ENCODE measurements around the gene GLI2. TPM values are rescaled to one million over a fixed set of nuclear protein-coding genes. Genes with fewer than 3 reads are reported as not detected.

GLI2 gene
- total RNA-seq, 2 experiments from 2014 or later: not detected

DNA sequence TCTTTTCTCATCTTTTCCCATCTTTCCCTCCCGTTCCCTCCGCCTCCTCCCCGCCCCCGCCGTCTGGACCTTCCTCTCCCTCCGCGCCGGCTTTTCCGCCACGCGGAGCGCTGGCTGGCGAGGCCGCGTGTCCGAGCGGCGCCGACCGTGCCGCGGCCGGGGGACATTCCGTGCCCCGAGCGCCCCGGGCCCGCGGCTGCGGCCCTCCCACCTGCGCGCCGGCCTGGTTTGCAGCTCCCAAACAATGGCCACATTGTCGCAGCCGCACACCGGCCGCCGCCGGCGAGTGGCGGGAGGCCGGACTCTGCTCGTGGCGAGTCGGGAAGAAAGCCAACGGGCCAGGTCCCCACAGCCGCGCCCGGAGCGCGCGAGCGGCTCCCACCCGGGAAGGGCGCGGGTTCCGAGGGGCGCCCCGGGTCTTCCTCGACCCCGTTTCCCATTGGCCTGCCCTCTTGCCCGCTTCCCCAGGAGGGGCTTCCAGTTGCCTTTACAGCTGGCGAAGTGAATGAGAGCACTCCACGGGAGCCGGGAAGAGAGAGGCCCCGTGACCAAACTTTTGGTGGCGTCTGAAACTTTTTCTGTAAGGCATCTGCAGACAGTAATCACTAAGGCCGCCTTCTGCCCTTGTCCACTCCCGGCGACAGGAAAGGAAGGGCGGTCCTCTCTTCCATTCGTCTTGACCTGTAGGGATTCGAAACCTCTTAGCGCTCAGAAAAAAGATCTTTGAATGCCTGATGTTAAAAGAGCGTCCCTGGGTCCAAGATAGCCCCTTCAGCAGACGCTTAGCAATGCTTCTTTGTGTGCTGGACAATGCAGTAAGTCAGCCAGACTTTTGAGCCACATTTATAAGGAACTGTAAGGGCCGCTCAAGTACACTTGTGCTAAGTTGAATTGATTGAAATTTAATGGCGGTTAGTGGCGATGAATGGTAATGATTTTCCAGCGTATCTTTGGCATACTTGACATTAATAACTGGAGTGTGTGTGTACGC is 6.2 kb downstream of the GLI2 start:
- no peak overlapping the region for H3K4me2 ChIP-seq (ENCODE audit: low read length)
- CTCF ChIA-PET (ENCODE audit: unreplicated experiment): no interaction called here
- intact Hi-C loops (cut with micrococcal nuclease; ENCODE audit: unreplicated experiment): no loop called here

DNA sequence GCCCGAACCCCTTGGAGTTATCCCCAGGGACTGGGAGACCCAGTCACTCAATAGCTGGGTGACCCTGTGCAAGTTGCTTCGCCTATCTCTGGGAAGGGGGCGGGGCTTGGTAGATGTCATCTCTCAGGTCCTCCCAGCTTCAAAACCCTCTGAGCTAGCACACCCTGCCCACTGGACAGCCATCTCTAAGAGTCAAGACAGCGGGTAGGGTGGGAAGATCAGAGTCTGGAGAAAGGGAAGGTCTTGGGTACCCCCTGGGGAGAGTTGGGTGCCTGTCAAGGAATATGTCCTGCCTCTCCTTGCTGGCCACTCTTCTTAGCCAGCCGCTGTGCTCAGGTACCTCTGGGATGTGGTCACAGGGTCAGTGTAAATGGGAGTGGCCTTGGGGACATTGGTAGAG is 8.0 kb downstream of the GLI2 start:
- ChIA-PET CTCF (ENCODE audit: unreplicated experiment) (no interaction called here), POLR2A (no interaction called here)
- intact Hi-C loops (cut with micrococcal nuclease; ENCODE audit: unreplicated experiment): no loop called here
- no peaks in the 10 kb centered on the region for H3K4me1 ChIP-seq (ENCODE audit: insufficient read depth, low read length, poor library complexity, severe bottlenecking)
- no TSS peak for BruUV-seq (replicated peaks)
- H3K4me2 ChIP-seq (ENCODE audit: low read length): no peak overlapping the region
- DNase-seq (ENCODE audit: low spot score): no peak
- H3K9me2 ChIP-seq (ENCODE audit: insufficient read depth, low read length): no peaks in the 10 kb centered on the region
- TF ChIP-seq EZH2phosphoT487 (IDR thresholded peaks at IDR 0.05; ENCODE audit: borderline replicate concordance, low read depth, low read length): no peak
- TF ChIP-seq CTCF (conservative IDR thresholded peaks at IDR 0.05; ENCODE audit: low read length): no peak
- no peaks in the 10 kb centered on the region for H4K20me1 ChIP-seq (ENCODE audit: insufficient read depth, low read length)
- H2AFZ ChIP-seq (ENCODE audit: low read length): no peak overlapping the region
- H3K4me3 ChIP-seq (ENCODE audit: low read depth, low read length, poor library complexity, severe bottlenecking): no peak overlapping the region
- no peaks in the 10 kb centered on the region for H3K36me3 ChIP-seq (ENCODE audit: insufficient read depth, low read length)
- no peaks in the 10 kb centered on the region for H3K9me3 ChIP-seq (ENCODE audit: low read length)
- no peaks in the 10 kb centered on the region for H3K79me2 ChIP-seq (ENCODE audit: insufficient read depth, low read depth, low read length)
- H3K27ac ChIP-seq (ENCODE audit: low read depth, low read length, poor library complexity, severe bottlenecking): no peak overlapping the region

More for the DNA sequence above, 6.2 kb downstream of the GLI2 start:
- H3K9me2 ChIP-seq (ENCODE audit: insufficient read depth, low read length): no peaks in the 10 kb centered on the region
- H2AFZ ChIP-seq (ENCODE audit: low read length): no peak overlapping the region
- POLR2A ChIA-PET: interaction anchor here (0.6 kb wide), 1 partner anchor 1865 kb away, joined by 3 read pairs; no protein-coding TSS in a partner anchor
- no peaks in the 10 kb centered on the region for H3K79me2 ChIP-seq (ENCODE audit: insufficient read depth, low read depth, low read length)
- DNase-seq (ENCODE audit: low spot score): no peak
- no peaks in the 10 kb centered on the region for H3K4me1 ChIP-seq (ENCODE audit: insufficient read depth, low read length, poor library complexity, severe bottlenecking)
- BruUV-seq (replicated peaks): no TSS peak
- H4K20me1 ChIP-seq (ENCODE audit: insufficient read depth, low read length): no peaks in the 10 kb centered on the region
- no peaks in the 10 kb centered on the region for H3K9me3 ChIP-seq (ENCODE audit: low read length)
- no peak overlapping the region for H3K27ac ChIP-seq (ENCODE audit: low read depth, low read length, poor library complexity, severe bottlenecking)
- no peak for TF ChIP-seq EZH2phosphoT487 (IDR thresholded peaks at IDR 0.05; ENCODE audit: borderline replicate concordance, low read depth, low read length)
- no peak for TF ChIP-seq CTCF (conservative IDR thresholded peaks at IDR 0.05; ENCODE audit: low read length)
- no peak overlapping the region for H3K4me3 ChIP-seq (ENCODE audit: low read depth, low read length, poor library complexity, severe bottlenecking)
- H3K36me3 ChIP-seq (ENCODE audit: insufficient read depth, low read length): no peaks in the 10 kb centered on the region

- no peak overlapping the region for H3K4me3 ChIP-seq (ENCODE audit: low read depth, low read length, poor library complexity, severe bottlenecking)
- H2AFZ ChIP-seq (ENCODE audit: low read length): no peak overlapping the region
- H3K4me1 ChIP-seq (ENCODE audit: insufficient read depth, low read length, poor library complexity, severe bottlenecking): no peaks in the 10 kb centered on the region
- no peaks in the 10 kb centered on the region for H3K36me3 ChIP-seq (ENCODE audit: insufficient read depth, low read length)
- H3K9me3 ChIP-seq (ENCODE audit: low read length): no peaks in the 10 kb centered on the region
- no peak overlapping the region for H3K27ac ChIP-seq (ENCODE audit: low read depth, low read length, poor library complexity, severe bottlenecking)
- no peak for DNase-seq (ENCODE audit: low spot score)
- H3K9me2 ChIP-seq (ENCODE audit: insufficient read depth, low read length): no peaks in the 10 kb centered on the region
- no peak overlapping the region for H3K4me2 ChIP-seq (ENCODE audit: low read length)
- no TSS peak for BruUV-seq (replicated peaks)
- intact Hi-C loops (cut with micrococcal nuclease; ENCODE audit: unreplicated experiment): no loop called here
- ChIA-PET POLR2A (no interaction called here), CTCF (ENCODE audit: unreplicated experiment) (no interaction called here)
- no peaks in the 10 kb centered on the region for H4K20me1 ChIP-seq (ENCODE audit: insufficient read depth, low read length)
- TF ChIP-seq CTCF (conservative IDR thresholded peaks at IDR 0.05; ENCODE audit: low read length) (no peak), EZH2phosphoT487 (IDR thresholded peaks at IDR 0.05; ENCODE audit: borderline replicate concordance, low read depth, low read length) (no peak)
- no peaks in the 10 kb centered on the region for H3K79me2 ChIP-seq (ENCODE audit: insufficient read depth, low read depth, low read length)
Measured at GRCh38 chr2:120744817-120745216, 9.1 kb downstream of the GLI2 start.
